HCT116 (cell line): ENCODE results near the gene ARSI. TPM values are rescaled to one million over a fixed set of nuclear protein-coding genes. Genes with fewer than 3 reads are reported as not detected.

ENCODE experiments used
- ATAC-seq: fragments of 200-7000 bp; cut with Tn5 transposase; 2 replicates; pipeline ENCODE4 v1.9.1; 2020; ENCODE audit warnings: mild to moderate bottlenecking, moderate library complexity
- BruUV-seq: library from RNA; stranded (reverse); fragments of 400-500 nt; replicated peaks from 2 replicates; lab custom pipeline; 2021; lab: Mats Ljungman, UMichigan
- CTCF ChIA-PET: fragments of 300-600 bp; sonication (Branson Sonifier 250); formaldehyde crosslinking; loops from one replicate; lab custom pipeline; 2021; ENCODE audit warnings: antibody characterized with exemption; lab: Charles Lee
- POLR2A ChIA-PET: fragments of 300-600, 350-600 bp; sonication (Branson Sonifier 250); formaldehyde crosslinking; loops from one replicate; lab custom pipeline; 2021; ENCODE audit warnings: antibody characterized with exemption; lab: Charles Lee
- RAD21 ChIA-PET, 2 experiments: fragments of 300-600 bp; sonication (Branson Sonifier 250); formaldehyde crosslinking; loops; one replicate each; lab custom pipeline; 2023; ENCODE audit warnings: low total read pairs in 2 of 2; ENCODE audit not compliant: uncharacterized antibody in 2 of 2, unreplicated experiment in 2 of 2, low non-redundant PET in 1 of 2; lab: Charles Lee
- DNase-seq: peaks from one replicate; pipeline ENCODE4 v3.0.0-alpha.2; 2010; ENCODE audit warnings: low read depth, low spot score
- H2AFZ ChIP-seq: fragments of 200-600 bp; shearing (Covaris generic), sonication (generic); 2 replicates; pipeline ENCODE4 v1.6.1; 2017; ENCODE audit warnings: low read depth, mixed run types, mixed read lengths, antibody characterized with exemption, low read length; ENCODE audit not compliant: poor library complexity, severe bottlenecking
- H3K27ac ChIP-seq: 2 replicates; pipeline ENCODE4 v1.5.1; 2012; ENCODE audit warnings: low read depth, low read length
- H3K27me3 ChIP-seq: fragments of 200-600 bp; sonication (generic); 2 replicates; pipeline ENCODE4 v1.6.1; 2016; ENCODE audit warnings: mixed run types, low read length, mixed read lengths; ENCODE audit not compliant: insufficient read depth
- H3K36me3 ChIP-seq, 2 experiments: fragments of 200-500 bp in 1 of 2; fragments of 200-600 bp in 1 of 2; sonication (Bioruptor generic) in 1 of 2; sonication (generic) in 1 of 2; 2 replicates each; pipeline versions ENCODE4 v1.5.1 to v1.6.1; 2014 to 2016; ENCODE audit warnings: low read length in 2 of 2, inconsistent platforms in 1 of 2, mixed read lengths in 1 of 2, mixed run types in 1 of 2; ENCODE audit not compliant: insufficient read depth in 2 of 2, control insufficient read depth in 1 of 2
- H3K4me1 ChIP-seq, 2 experiments: fragments of 200-600 bp in 1 of 2; sonication (generic) in 1 of 2; 2 replicates each; pipeline versions ENCODE4 v1.5.1 to v1.6.1; 2012 to 2017; ENCODE audit warnings: low read length in 2 of 2, inconsistent platforms in 1 of 2, mild to moderate bottlenecking in 1 of 2, mixed read lengths in 1 of 2, mixed run types in 1 of 2, moderate library complexity in 1 of 2; ENCODE audit not compliant: insufficient read depth in 2 of 2, control insufficient read depth in 1 of 2
- H3K4me2 ChIP-seq: fragments of 200-600 bp; sonication (generic); 2 replicates; pipeline ENCODE4 v1.6.1; 2017; ENCODE audit warnings: mixed run types, low read length, mixed read lengths
- H3K4me3 ChIP-seq, 2 experiments: fragments of 200-600 bp in 1 of 2; sonication (generic) in 1 of 2; replicated peaks in 1 of 2; 2 replicates each; pipeline ENCODE4 v1.5.1; 2011 to 2016; ENCODE audit warnings: low read length in 2 of 2, control low read depth in 1 of 2, low read depth in 1 of 2, mild to moderate bottlenecking in 1 of 2, mixed read lengths in 1 of 2, mixed run types in 1 of 2
- H3K79me2 ChIP-seq: fragments of 200-600 bp; sonication (generic); 2 replicates; pipeline ENCODE4 v1.6.1; 2017; ENCODE audit warnings: mild to moderate bottlenecking, mixed run types, low read length, moderate library complexity, mixed read lengths; ENCODE audit not compliant: insufficient read depth
- H3K9ac ChIP-seq: fragments of 200-600 bp; sonication (generic); 2 replicates; pipeline ENCODE4 v1.6.1; 2016; ENCODE audit warnings: low read length, mixed read lengths
- H3K9me2 ChIP-seq: fragments of 200-600 bp; sonication (generic), shearing (Covaris generic); 2 replicates; pipeline ENCODE4 v1.6.1; 2017; ENCODE audit warnings: mixed run types, mild to moderate bottlenecking, moderate library complexity; ENCODE audit not compliant: insufficient read depth
- H3K9me3 ChIP-seq, 2 experiments: fragments of 200-500 bp in 1 of 2; fragments of 200-600 bp in 1 of 2; sonication (Bioruptor generic) in 1 of 2; sonication (generic) in 1 of 2; 2 replicates each; pipeline ENCODE4 v1.6.1; 2014 to 2017; ENCODE audit warnings: low read length in 2 of 2, mixed read lengths in 2 of 2, inconsistent platforms in 1 of 2, low read depth in 1 of 2, mild to moderate bottlenecking in 1 of 2, mixed run types in 1 of 2, moderate library complexity in 1 of 2; ENCODE audit not compliant: control insufficient read depth in 1 of 2, insufficient read depth in 1 of 2
- H4K20me1 ChIP-seq: fragments of 200-600 bp; sonication (generic), shearing (Covaris generic); 2 replicates; pipeline ENCODE4 v1.6.1; 2017; ENCODE audit warnings: mixed run types, mild to moderate bottlenecking, moderate library complexity; ENCODE audit not compliant: insufficient read depth
- CTCF ChIP-seq, 3 experiments: fragments of 200-600 bp in 1 of 3; sonication (generic) in 1 of 3; IDR thresholded peaks in 2 of 3; conservative IDR thresholded peaks in 1 of 3; 2 replicates each; pipeline ENCODE4 v1.5.1; 2012 to 2017; ENCODE audit warnings: low read depth in 2 of 3, low read length in 2 of 3, antibody characterized with exemption in 1 of 3, borderline replicate concordance in 1 of 3, control low read depth in 1 of 3, mild to moderate bottlenecking in 1 of 3, mixed read lengths in 1 of 3, mixed run types in 1 of 3, moderate library complexity in 1 of 3; ENCODE audit not compliant: insufficient read depth in 1 of 3
- intact Hi-C: fragments of 100-400 bp; cut with micrococcal nuclease; formaldehyde crosslinking; loops from 2 replicates; pipeline ENCODE4 v1.10.0; 2022
- total RNA-seq: library from RNA; stranded (reverse); gene quantifications from one replicate; pipeline ENCODE4 v1.2.1, GENCODE V29; 2021; ENCODE audit not compliant: unreplicated experiment

ARSI gene
- total RNA-seq, 1 experiment from 2014 or later, result 0.07 TPM

- Histone ChIP-seq H3K4me1 (peaks cover 8 to 11% of the 10 kb centered on the region in 2 experiments; a peak in 3 of 4 replicates), H3K4me3 (no peak overlapping the region), H3K9me3 (no peaks in the 10 kb centered on the region), H3K36me3 (no peaks in the 10 kb centered on the region), H3K27ac (no peak overlapping the region), H3K79me2 (no peaks in the 10 kb centered on the region), H4K20me1 (no peaks in the 10 kb centered on the region), H3K27me3 (peaks cover 3% of the 10 kb centered on the region; the same call in 1 of the 2 replicates), H3K4me2 (no peak overlapping the region), H3K9me2 (no peaks in the 10 kb centered on the region), H2AFZ (no peak overlapping the region), H3K9ac (no peak overlapping the region)
- BruUV-seq, result no TSS peak
- RAD21 ChIA-PET, result no interaction called here
- TF ChIP-seq CTCF (IDR thresholded peaks at IDR 0.05 in 2 of 3, conservative IDR thresholded peaks at IDR 0.05 in 1 of 3; ENCODE audit: borderline replicate concordance in 1 of 3, insufficient read depth in 1 of 3, low read depth in 2 of 3, low read length in 2 of 3), result no peak
- no peak for ATAC-seq
- intact Hi-C loops, result no loop called here
- CTCF ChIA-PET, result interaction anchor here (1.5 kb wide), 1 partner anchor 20 kb away, joined by 4 read pairs; no protein-coding TSS in a partner anchor
- no peak for DNase-seq
- POLR2A ChIA-PET, result interaction anchor here (1.0 kb wide), 1 partner anchor 19 kb away, joined by 3 read pairs; no protein-coding TSS in a partner anchor
Observed at GRCh38 chr5:150291388-150292385, 11.0 kb downstream of the ARSI start.
